Gastrocnemius medialis (tissue), 4 donors: ENCODE measurements around the gene CASP9.

Experiments used
- POLR2A ChIP-seq, 2 donors: fragments of 450-650 bp; IDR thresholded peaks; one replicate each; pipeline ENCODE4 v1.6.1; 2017; ENCODE audit warnings: antibody characterized with exemption in 2 of 2, mild to moderate bottlenecking in 2 of 2, moderate library complexity in 2 of 2
- TF ChIP-seq, protein P1 (sequence below), 5 experiments: fragments of 450-650 bp in 3 of 5; fragments of 200-600 bp in 2 of 5; sonication (generic) in 2 of 5; IDR thresholded peaks in 4 of 5; conservative IDR thresholded peaks in 1 of 5; 1 replicate in 4 of 5; 2 replicates in 1 of 5; pipeline ENCODE4 v1.5.1; 2016 to 2019; ENCODE audit warnings: antibody characterized with exemption in 5 of 5, mild to moderate bottlenecking in 3 of 5, moderate library complexity in 3 of 5

DNA sequence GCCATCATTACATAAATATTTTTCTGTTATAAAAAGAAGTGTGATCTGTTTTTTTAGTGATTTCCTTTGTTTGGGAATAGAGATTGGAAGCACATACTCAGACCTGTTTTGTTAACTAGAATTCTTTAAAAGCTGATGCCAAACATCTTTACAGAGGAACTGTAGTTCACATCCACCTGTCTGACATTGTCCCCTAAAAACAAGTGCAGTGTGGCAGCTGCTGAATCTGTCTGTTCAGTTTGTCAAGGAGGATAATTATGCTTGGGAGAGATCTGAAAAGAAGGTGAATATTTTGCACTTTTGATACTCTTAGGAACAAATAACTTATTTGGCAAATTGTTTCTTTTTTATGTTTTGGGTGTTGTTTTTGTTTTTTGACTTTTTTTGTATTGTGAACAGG is 47.3 kb upstream of the CASP9 start:
- TF ChIP-seq, protein P1, sequence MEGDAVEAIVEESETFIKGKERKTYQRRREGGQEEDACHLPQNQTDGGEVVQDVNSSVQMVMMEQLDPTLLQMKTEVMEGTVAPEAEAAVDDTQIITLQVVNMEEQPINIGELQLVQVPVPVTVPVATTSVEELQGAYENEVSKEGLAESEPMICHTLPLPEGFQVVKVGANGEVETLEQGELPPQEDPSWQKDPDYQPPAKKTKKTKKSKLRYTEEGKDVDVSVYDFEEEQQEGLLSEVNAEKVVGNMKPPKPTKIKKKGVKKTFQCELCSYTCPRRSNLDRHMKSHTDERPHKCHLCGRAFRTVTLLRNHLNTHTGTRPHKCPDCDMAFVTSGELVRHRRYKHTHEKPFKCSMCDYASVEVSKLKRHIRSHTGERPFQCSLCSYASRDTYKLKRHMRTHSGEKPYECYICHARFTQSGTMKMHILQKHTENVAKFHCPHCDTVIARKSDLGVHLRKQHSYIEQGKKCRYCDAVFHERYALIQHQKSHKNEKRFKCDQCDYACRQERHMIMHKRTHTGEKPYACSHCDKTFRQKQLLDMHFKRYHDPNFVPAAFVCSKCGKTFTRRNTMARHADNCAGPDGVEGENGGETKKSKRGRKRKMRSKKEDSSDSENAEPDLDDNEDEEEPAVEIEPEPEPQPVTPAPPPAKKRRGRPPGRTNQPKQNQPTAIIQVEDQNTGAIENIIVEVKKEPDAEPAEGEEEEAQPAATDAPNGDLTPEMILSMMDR (IDR thresholded peaks at IDR 0.05 in 4 of 5, conservative IDR thresholded peaks at IDR 0.05 in 1 of 5): no peak
- TF ChIP-seq POLR2A (IDR thresholded peaks at IDR 0.05): no peak
